HG02759 (cell line): Measurements from ENCODE around the gene DNER.
"Not testable (repeated sequence)": the region's sequence is repeated elsewhere in the genome, so short reads cannot be mapped to it uniquely, and the experiment has no call there.

ENCODE experiments used
- ATAC-seq: cut with Tn5 transposase; IDR thresholded peaks from one replicate; pipeline ENCODE4 v1.9.1; 2021; ENCODE audit warnings: mild to moderate bottlenecking, moderate library complexity; ENCODE audit not compliant: unreplicated experiment

Gene DNER

DNA sequence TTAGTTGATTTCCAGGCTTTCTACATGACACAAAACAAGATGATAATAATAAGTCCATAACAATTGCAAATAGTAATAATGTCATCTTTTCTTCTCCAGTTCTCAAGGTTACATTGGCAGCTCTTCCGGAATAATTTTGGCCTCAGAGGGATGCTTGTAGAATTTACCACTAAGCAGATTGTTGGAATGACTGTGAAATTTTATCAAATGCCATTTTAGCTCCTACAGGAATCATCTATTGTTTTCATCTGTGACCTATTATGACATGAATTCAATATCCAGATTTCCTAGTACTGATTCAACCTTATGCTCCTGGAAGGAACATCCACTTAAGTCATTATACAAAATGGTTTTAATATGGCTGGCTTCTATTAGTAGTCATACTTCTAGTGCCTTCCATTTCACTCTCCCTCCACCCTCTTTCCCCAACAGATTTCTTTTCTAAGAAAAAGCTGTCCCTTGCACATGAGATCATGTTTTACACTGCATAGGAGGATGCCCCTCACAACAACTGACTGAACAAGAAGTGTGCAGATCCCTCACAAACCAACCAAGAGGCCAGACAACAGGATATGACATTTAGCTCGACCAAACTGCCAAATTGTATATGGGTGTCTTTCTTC, 200.0 kb downstream of the DNER start:
- no peak for ATAC-seq

DNA sequence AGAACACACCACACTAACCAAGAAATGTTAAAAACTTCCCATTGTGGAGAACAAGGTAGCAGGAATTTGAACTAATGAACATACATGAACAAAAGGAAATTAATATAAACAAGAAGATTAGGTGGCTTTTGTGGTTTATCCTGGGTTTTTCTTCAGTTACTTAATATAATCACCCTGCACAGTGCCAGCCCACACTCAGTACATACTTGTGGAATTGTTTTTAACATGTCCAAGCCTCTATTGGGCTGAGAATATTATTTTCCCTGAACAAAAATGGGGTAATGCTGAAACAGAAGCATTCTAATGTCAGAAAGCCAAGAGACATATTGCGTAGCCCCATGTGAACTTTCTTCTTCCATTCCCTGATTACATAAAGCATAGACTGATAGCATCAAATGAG, 202.8 kb downstream of the DNER start:
- no peak for ATAC-seq

DNA sequence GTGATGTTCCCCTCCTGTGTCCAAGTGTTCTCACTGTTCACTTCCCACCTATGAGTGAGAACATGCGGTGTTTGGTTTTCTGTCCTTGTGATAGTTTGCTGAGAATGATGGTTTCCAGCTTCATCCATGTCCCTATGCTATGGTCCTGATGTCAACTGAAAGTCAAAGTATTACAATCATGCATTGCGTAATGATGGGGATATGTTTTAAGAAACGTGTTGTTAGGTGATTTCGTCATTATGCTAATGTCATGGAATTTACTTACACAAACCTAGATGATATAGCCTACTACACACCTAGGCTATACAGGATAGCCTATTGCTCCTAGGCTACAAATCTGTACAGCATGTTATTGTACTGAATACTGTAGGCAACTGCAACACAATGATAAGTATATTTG, 207.7 kb downstream of the DNER start:
- ATAC-seq, result not testable (repeated sequence)

DNA sequence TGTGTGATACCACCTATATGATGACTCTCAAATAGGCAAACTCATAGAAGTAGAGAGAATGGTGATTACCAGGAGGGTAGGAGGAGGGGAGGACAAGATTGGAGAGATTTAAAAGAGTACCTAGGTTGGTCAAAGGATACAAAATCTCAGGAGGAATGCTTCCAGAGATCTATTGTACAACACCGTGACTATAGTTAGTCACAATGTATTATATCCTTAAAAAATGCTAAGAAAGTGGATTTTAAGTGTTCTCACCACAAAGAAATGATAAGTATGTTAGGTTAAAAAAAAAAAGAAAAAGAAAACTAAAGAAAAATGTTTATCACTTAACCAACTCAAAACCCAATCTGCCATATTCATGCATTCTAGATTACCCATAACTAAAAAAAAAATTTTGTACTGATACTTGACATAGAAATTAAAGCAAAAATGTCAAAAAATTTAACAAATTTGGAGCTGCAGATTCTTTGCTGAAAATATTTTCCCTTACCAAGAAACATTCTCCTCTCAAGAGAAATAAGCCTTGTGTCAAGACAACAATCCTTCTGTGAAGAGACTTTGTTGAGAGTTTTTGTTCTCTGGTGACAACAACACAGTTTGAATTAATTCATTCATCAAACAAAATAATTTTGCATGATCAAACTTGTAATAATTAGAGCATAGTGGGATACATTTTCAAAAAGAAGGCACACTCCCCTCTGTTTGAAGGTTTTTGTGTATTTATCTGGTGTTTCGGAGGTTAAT, 213.1 kb downstream of the DNER start:
- no peak for ATAC-seq

DNA sequence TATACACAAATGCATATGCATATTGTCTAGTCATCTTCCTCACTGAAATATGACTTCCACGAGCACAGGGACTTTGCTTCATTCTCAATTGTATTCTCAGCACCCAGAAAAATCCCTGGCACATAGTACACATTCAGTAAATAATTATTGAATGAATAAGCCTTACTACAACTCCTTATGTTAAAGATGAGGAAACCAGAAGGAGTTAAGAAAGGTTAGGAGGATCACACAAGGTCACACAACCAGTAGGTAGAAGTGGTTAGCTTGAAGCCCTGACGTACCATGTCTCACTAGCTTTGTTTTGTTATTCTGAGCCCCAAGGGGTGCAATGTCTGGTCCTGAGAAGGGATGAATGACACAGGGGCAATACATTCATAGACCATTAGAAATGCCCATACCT, 222.3 kb downstream of the DNER start:
- ATAC-seq, result no peak

DNA sequence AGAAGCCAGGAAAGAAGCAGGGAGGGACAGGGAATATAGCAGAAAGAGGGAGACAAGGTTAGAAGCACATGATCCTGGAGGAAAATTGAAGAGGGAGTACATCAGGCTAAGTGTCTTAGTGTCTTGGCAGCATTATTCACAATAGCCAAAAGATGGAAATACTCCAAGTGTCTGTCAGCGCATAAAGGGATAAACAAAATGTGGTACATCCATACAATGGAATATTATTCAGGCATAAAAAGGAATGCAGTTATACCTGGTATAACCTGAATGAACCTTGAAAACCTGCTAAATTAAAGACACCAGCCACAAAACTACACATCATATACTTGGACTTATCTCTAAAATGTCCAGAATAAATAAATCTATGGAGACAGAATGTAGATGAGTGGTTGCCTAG, 224.2 kb downstream of the DNER start:
- no peak for ATAC-seq

DNA sequence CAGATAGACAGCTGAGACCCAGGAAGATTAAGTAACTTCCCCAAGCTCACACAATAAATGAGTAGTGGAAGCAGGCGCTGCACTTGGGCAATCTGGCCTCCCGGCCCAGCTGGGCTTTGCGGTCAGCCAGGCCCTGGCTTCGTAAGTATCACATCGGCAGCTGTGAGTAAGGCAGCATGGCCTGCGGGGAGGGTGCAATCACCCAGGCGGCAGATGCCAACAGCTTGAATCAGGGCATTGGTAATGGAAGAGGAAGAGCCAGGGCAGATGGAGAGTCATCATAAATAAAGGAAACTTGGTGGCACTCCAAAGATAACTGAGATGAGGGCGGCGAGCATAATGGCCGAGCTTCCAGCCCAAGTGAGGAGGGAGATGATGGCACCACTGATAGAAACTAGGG, 225.3 kb downstream of the DNER start:
- no peak for ATAC-seq

DNA sequence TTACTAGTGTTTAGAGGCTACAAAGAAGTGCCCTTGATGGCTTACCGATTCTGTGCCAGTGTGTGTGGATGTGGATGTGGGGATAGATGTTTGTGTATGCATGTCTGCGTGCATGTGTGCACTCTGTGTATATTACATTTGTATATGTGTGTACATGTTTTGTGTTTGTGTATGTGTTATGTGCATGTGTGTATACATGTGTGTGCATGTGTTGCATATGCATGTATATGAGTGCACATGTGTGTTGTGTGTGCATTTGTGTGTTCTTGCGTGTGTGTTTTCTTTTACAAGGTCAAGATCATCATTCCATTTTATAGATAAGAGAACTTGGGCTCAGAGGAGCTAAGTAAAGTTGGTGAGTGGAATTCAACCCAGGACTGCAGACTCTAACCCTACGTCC, 226.1 kb downstream of the DNER start:
- no peak for ATAC-seq

DNA sequence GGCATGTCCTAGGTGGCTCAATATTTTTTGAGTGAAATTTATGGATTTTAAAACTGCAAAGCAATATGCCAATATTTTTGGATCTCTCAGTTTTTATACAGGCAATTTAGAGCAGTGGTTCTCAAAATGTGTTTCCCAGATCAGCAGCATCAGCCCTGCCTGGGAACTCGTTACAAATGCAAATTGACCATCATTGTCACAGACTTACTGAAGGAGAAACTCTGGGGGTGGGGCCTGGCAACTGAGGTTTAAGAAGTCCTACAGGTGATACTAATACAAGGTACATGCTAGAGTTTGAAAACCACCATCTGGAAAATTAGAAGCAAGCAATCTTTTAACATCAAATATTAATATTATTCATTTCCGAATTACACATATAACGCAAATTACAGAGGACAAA, 227.7 kb downstream of the DNER start:
- ATAC-seq, result no peak

DNA sequence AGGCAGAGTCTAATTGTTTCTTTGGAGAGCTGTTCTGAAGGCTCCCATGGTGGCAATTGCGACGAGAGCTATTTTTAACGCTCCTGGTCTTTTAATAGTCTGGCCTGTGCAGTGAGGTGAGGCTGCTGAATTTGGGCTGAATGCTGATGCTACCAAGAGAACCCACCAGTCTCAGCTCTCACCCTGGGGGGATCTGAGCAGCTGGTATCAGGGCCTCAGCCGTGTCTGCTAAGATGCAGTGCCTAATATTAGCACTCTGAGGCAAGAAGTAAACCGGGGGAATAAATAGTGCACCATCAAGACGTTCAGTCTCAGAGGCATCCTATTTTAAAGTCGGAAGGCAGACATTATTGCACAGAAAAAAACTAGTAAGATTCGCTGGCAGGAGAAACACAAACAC, 228.5 kb downstream of the DNER start:
- ATAC-seq, result no peak

DNA sequence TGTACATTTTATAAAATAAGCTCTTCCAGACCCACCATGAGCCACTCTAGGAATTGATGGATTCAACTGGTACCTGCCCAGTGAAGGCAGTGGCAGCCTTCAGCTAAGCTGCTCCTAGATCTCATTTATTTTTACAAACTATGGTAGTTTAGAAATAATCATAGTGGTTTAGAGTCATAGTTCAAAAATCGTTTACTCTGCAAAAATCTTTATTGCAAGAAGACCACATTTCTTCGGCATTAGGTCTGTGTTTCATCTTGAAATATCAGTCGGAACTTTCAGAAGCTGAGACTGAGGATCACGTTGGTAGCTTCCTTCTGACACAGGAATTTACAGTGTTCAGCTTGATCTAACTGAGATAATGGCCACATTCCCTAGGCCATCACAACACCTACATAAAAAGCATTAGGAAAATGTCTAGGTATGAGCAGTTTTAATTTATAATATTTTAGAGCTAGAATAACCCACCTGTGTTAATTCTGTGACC, 237.0 kb downstream of the DNER start:
- ATAC-seq, result no peak

DNA sequence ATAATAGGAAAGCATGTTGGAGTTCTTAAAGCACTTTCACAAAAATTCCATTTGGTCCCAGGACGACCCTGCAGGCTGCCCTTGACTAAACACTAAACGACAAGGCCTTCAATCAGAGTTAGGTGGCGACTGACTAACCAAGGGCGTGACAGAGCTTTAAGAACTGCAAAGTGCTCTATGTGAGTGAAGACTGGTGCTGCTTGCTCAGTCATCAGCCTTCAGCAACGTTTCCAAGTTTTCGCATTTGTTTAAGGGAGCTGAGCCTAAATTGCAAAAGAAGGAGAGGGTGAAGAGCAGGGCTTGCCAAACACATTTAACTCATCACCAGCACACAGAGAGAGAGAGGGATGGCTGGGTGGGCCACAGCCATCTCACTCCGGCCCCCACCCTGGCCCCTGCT, 238.6 kb downstream of the DNER start:
- ATAC-seq, result no peak

DNA sequence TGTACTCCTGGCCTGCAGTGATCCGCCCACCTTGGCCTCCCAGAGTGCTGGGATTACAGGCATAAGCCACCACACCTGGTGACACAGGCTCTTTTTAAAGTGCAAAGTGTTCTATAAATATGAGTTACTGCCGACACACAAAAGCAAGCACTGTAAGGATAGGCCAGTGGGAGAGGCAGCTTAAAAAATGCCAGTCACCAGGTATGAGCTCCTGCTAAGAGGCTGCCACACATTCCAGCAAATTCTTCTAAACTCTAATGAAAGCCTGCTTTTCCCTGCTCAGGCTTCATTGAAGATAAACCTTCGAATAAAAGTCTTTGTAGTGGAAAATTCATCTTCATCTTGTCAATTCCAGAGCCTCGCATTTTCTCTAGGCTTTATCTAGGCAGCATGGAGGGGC, 240.2 kb downstream of the DNER start:
- no peak for ATAC-seq

DNA sequence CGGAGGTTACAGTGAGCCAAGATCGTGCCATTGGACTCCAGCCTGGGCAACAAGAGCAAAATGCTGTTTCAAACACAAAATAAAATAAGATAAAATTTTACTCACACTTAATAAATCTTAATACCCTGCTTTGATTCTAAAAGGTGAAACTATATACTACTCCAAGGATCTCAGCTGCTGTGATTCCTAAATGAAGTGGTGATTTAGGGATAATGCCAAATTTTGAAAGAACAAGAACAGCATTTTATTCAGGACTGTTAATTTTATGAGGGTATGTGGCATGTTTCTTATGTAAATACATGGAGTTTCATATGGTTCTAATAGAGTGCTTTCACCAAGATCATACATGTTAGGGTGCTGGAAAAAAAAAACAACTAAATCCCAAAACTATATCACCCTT, 243.6 kb downstream of the DNER start:
- no peak for ATAC-seq

DNA sequence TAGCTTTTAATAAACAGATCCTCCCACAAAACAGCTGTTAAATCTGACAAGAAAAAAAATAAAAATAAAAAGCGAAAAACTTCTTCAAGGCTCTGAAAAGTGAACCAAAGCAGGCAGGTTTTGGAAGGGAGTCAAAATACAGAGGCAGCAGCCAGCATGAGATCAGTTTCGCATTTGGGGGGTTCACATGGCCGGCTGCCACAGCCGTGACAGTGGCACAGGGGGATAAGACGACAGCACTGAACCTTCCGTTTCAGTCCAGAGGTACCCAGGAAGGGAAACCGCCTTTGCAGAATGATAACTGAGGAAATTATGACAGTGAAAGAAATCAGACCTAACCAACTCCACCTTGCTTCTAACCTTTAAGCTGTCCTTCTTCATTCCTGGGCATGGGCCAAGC, 246.6 kb downstream of the DNER start:
- ATAC-seq, result no peak

DNA sequence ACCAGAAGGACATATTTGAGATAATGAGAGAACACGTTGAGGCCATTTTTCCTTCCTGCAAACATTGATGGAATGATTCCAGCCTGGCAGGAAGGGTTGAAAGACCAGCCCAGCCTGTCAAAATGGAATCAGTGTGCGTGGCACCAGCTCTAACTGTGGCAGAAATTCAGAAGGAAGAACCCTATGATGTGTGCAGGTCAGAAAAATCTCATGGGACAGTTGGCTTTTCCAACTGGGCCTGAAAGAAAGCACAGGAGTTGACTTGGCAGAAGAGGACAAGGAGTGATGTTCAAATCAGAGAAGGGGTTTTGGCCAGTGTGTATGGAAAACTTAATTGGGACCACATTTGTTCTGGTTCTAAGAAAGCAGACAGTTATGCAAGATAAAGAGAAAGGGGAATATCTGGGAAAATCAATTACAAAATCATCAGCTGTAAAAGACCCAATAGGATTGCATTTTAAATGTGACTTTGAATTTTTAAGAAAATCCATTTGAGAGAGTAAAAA, 250.5 kb downstream of the DNER start:
- no peak for ATAC-seq

DNA sequence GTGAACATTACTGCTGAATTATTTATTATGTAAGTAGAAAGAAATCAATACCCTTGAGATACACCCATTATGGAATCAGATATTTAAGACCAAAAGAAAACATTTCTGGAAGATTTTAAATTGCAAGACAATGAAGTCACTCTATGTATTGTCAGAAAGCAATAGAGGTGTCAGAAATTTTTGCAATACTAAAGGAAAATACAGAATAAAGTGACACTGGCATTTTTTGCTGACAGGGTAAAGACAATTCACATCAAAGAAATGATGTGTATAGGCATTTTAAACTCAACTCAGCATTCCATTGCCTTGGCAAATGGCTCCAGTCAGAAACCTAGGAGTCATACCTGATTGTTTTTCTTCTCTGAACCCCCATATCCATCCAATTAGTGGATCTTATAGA, 252.2 kb downstream of the DNER start:
- ATAC-seq, result no peak

DNA sequence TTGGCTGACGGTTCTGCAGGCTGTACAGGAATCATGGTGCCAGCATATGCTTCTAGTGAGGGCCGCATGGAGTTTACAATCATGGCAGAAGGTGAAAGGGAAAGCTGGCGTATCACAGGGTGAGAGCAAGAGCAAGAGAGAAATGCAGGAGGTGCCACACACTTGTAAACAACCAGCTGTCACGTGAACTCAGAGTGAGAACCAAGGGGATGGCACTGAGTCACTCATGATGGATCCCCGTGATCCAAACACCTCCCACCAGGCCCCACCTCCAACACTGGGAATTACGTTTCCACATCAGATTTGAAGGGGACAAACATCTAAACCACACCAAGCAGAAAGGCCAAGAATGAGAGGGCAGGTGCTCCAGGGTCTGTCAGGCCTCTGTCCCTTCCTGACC, 258.3 kb downstream of the DNER start:
- ATAC-seq, result no peak

DNA sequence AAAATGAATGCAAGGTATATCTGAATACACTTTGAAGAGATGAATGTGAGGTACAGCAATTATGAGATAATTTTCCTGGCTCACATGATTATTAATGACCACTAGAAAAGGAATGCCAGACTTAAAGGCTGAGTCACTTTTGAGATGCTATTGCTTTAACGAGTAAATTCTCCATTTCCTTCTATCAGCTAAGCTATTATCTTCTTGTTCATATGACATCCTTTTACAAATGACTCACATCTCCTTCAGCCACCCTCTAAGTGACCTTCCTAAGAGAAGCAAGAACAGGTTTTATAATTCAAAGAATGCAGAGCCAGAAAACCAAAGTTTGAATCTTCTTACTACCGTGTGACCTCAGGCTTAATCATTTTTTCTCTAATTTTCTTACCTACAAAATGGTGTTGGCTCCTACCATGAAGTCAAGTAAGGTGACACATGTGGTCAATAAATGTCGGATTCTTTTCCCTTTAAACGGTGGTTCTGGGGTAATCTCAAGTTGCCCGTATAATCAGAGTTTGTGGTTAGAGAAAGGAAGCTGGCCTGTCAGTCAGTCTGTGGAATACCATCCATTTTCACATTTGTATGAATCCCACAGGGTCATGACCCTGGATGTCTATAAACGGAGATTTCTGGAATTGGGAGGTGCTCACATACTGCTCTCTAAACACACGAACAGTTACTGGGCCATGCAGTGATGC, 259.3 kb downstream of the DNER start:
- ATAC-seq, result no peak

DNA sequence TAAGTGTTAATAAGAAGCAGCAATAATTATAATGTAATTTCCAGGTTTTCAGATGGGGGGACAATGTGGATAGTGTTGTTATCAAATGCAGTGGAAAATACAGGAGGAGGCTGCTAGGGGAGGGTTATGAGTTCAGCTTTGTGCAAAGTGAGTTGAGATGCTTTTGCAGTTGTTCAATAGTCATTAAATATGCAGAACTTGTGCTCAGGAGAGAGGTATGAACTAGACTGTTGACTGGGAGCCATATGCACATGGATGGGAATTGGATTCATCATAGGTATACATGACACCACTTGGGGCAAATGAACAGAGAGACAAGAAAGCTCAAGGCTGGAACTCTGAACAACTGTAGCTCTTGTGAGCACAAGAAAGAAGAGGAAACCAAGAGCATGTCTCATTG, 261.1 kb downstream of the DNER start:
- no peak for ATAC-seq

DNA sequence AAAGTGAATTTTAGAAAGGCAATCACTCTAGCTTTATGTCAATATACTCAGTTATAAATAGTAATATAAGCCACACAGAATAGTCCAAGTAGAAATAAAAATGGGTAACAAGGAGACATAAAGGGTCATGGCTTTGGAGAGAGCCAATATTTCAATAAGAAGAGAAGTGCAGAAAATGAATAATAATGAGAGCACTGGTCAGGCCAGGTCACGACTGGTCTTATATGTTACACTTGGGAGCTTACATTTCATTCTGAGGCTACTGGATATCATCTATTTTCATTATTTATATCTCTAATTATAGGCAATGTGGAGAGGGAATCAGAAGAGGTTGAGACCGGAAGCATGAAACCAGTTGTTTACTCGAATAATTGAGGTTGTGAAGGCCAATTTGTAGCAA, 262.5 kb downstream of the DNER start:
- no peak for ATAC-seq

DNA sequence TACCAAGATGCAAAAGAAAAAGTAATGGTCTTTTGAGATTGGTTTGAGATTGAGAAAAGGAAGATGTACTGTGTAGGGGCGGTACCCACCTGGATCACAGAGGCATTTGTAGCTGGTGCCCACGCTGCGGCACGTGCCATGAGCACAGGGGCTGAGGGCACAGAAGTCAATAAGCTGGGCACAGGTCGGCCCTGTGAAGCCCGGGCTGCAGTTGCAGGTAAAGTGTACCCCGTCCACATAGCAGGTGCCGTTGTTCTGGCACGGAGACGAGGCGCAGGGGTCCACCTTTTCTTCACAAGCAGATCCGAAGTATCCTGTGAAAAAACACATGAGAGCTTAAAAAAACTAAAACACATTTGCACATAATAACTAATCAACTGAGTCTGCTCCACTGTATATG, 267.1 kb downstream of the DNER start:
- ATAC-seq, result no peak
